IPS DF 6.9 (cell line): ENCODE data around the gene SENP8.

ENCODE experiments used
- DNase-seq: peaks from one replicate; pipeline ENCODE4 v3.0.0-alpha.2; 2013; ENCODE audit warnings: low read depth, low spot score
- H3K27ac ChIP-seq: one replicate; pipeline ENCODE4 v1.5.1; 2013; ENCODE audit warnings: low read length, control low read depth
- H3K27me3 ChIP-seq: 2 replicates; pipeline ENCODE4 v1.6.1; 2013; ENCODE audit warnings: mild to moderate bottlenecking, low read length; ENCODE audit not compliant: control insufficient read depth, insufficient read depth
- H3K36me3 ChIP-seq: 2 replicates; pipeline ENCODE4 v1.6.1; 2013; ENCODE audit warnings: low read length; ENCODE audit not compliant: control insufficient read depth, insufficient read depth
- H3K4me1 ChIP-seq: 2 replicates; pipeline ENCODE4 v1.6.1; 2013; ENCODE audit warnings: low read length; ENCODE audit not compliant: control insufficient read depth, insufficient read depth
- H3K4me3 ChIP-seq: 2 replicates; pipeline ENCODE4 v1.5.1; 2013; ENCODE audit warnings: mild to moderate bottlenecking, low read length
- H3K9me3 ChIP-seq: 2 replicates; pipeline ENCODE4 v1.6.1; 2013; ENCODE audit warnings: low read length, inconsistent platforms; ENCODE audit not compliant: control insufficient read depth, insufficient read depth
- WGBS: extraction: QIAGEN DNeasy Blood & Tissue Kit; methylation state at CpG from one replicate; pipeline ENCODE4 v1.1.7; 2013; ENCODE audit warnings: mixed read lengths, missing lambda C conversion rate; ENCODE audit not compliant: insufficient read length, insufficient coverage; 5-methylcytosine and 5-hydroxymethylcytosine counted together

The SENP8 gene

GRCh38 chr15:72112805-72113204, 5.4 kb upstream of the SENP8 start:
- no peak for DNase-seq
- Histone ChIP-seq H3K4me1 (no peaks in the 10 kb centered on the region), H3K27me3 (no peaks in the 10 kb centered on the region)

DNA sequence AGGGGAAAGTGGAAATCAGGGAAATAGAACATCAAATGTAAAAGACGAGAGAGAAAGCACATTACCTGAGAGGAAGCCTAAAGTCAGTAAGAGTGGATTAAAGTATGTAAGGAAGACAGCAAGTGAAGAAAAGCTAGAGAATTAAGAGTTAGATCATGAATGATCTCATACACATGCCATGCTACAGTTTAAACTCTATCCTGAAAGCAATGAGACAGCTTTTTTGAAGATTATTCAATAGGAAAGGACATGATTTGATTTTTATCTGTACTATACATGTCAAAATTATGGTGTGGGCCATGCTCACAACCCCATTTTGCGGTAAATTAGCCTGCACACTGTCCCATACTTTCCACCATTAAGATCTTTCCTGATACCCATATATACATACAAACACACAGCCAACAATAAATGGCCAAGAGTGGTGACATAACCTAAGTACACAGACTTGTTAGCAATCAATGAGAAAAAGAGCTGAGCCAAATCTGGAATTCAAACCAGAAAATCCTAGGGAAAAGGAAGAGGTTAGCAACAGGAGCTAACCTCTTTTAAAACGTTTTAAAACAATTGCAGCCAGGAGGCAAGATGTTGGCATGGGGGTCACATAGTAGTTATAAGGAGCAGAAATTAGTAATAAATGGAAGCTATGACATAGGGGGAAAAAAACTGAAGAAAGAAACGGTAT, 4.7 kb upstream of the SENP8 start:
- DNase-seq: no peak
- WGBS: no CpG with 5 or more reads among the region's 4 CpGs

More at GRCh38 chr15:72112805-72113204, 5.4 kb upstream of the SENP8 start:
- H3K27ac ChIP-seq: no peak overlapping the region
- H3K4me3 ChIP-seq: no peak overlapping the region
- H3K36me3 ChIP-seq: no peaks in the 10 kb centered on the region
- no peaks in the 10 kb centered on the region for H3K9me3 ChIP-seq

DNA sequence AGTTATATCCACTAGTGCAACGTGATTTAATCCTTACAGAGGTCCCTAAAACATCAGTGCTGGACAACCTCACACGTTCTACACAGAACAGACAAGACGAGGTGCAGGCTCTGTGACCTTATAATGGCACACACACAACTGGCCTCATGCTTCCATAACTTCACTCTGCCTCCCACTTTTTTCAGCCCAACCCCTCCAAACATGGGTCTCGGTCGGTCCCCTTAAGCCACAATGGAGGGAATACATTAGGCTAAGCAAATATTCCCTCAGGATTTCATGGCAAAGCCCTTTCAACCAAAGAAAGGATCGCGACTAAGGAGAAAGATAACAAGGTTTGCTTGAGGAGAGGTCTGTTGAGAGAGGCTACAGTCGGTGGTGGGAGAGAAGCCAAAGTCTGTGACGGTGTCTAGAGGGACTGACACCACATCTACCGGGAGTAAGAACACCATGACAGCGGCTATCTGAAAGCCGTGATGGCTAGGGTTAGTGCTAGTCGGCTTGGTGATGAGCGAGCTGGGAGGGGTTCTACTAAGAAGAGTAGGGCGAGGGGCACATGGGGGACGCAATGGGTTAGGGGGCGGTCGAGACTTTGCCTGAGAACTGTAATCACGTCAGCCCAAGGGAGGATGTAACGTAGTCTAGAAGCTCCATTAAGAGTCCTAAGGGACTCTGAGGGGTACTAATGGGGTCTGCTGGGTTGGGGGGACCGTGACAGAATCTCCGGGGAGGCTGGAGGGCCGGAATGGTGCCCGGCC, 1.3 kb upstream of the SENP8 start:
- no peak for DNase-seq
- Histone ChIP-seq H3K9me3 (no peaks in the 10 kb centered on the region), H3K27ac (no peak overlapping the region), H3K4me3 (peak overlapping the region; percentile 95; the same call in 1 of the 2 replicates), H3K36me3 (no peaks in the 10 kb centered on the region), H3K4me1 (no peaks in the 10 kb centered on the region), H3K27me3 (no peaks in the 10 kb centered on the region)
- no CpG with 5 or more reads among the region's 24 CpGs for WGBS

More for the DNA sequence above, 4.7 kb upstream of the SENP8 start:
- H3K36me3 ChIP-seq: no peaks in the 10 kb centered on the region
- no peaks in the 10 kb centered on the region for H3K9me3 ChIP-seq
- no peak overlapping the region for H3K27ac ChIP-seq
- no peak overlapping the region for H3K4me3 ChIP-seq
- H3K27me3 ChIP-seq: no peaks in the 10 kb centered on the region
- no peaks in the 10 kb centered on the region for H3K4me1 ChIP-seq

DNA sequence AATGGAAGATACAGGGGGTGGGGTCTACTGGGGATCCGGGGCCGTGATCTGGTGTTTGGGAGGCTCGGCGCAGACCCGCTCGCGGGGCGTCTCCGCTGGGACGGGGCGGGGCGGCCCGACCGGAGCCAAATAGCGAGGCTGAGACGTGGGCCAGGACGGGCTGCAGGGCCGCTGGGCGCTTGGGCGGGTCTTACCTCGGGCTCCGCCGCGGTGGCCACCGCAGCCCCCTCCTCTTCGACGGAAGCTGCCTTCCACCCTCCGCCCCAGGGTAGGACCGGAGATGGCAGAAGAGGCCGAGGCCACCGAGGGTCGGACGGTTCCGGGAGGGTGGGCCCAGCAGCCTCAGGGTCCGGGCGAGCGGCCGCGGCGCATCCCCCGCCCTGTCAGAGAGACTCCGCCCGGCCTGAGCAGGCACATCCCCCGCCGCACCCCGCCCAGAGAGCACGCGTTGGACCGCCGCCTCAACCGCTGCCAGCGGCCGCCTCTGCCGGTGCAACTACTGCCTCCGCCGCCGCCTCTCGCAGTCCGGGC, 652 bp upstream of the SENP8 start:
- no peaks in the 10 kb centered on the region for H3K36me3 ChIP-seq
- no peak overlapping the region for H3K27ac ChIP-seq
- H3K9me3 ChIP-seq: no peaks in the 10 kb centered on the region
- peak; percentile 37 for DNase-seq
- H3K4me3 ChIP-seq: peak overlapping the region; percentile 95; the same call in 1 of the 2 replicates
- no peaks in the 10 kb centered on the region for H3K4me1 ChIP-seq
- H3K27me3 ChIP-seq: no peaks in the 10 kb centered on the region
- WGBS: no CpG with 5 or more reads among the region's 59 CpGs

GRCh38 chr15:72124218-72124617, 6.0 kb downstream of the SENP8 start:
- H3K9me3 ChIP-seq: no peaks in the 10 kb centered on the region
- WGBS: no CpG with 5 or more reads among the region's 1 CpG
- H3K4me1 ChIP-seq: no peaks in the 10 kb centered on the region
- no peak for DNase-seq
- no peak overlapping the region for H3K27ac ChIP-seq
- no peaks in the 10 kb centered on the region for H3K36me3 ChIP-seq
- no peak overlapping the region for H3K4me3 ChIP-seq
- H3K27me3 ChIP-seq: no peaks in the 10 kb centered on the region

- Histone ChIP-seq H3K36me3 (no peaks in the 10 kb centered on the region), H3K9me3 (no peaks in the 10 kb centered on the region), H3K4me3 (no peak overlapping the region), H3K27ac (no peak overlapping the region), H3K27me3 (no peaks in the 10 kb centered on the region), H3K4me1 (no peaks in the 10 kb centered on the region)
- DNase-seq: no peak
- no CpG with 5 or more reads among the region's 2 CpGs for WGBS
Measured at GRCh38 chr15:72127724-72128322, 9.6 kb downstream of the SENP8 start.

DNA sequence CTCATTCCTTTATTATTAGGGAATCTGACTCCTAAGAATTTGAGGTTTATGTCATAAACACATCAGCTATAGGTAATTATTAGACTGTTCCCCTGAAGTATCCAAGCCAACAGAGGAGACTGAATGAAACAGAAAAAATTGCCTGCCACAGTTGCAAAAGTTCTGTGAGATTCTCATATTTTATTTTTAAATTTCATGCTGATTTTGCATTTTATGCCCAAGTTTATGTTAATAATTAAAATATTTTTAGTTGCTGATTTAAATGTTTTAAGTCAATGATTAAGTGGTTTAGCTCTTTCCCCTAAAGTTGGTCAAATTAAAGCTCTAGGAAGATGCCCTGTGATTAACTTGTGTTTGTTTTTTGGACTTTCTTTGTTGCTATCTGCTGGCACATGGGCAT, 10.2 kb downstream of the SENP8 start:
- no peaks in the 10 kb centered on the region for H3K36me3 ChIP-seq
- DNase-seq: no peak
- H3K27ac ChIP-seq: no peak overlapping the region
- H3K4me1 ChIP-seq: no peaks in the 10 kb centered on the region
- no peaks in the 10 kb centered on the region for H3K9me3 ChIP-seq
- H3K4me3 ChIP-seq: no peak overlapping the region
- H3K27me3 ChIP-seq: no peaks in the 10 kb centered on the region

DNA sequence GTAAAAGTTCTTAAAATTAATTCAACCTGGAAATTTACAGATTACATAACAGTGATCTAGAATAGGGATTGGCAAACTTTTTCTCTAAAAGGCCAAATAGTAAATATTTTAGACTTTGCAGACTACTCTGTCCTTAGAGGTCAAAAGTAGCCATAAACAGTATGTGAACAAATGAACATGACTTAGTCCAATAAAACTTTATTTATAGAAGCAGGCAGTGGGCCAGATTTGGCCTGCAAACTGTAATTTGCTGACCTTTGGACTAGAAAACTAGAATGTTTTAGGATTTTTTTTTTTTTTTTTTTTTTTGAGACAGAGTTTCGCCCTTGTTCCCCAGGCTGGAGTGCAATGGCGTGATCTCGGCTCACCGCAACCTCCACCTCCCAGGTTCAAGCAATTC, 12.1 kb downstream of the SENP8 start:
- Histone ChIP-seq H3K9me3 (no peaks in the 10 kb centered on the region), H3K36me3 (no peaks in the 10 kb centered on the region), H3K27me3 (no peaks in the 10 kb centered on the region), H3K27ac (no peak overlapping the region), H3K4me1 (no peaks in the 10 kb centered on the region), H3K4me3 (no peak overlapping the region)
- no peak for DNase-seq
- WGBS: no CpG with 5 or more reads among the region's 4 CpGs

GRCh38 chr15:72131922-72132321, 13.7 kb downstream of the SENP8 start:
- H3K27ac ChIP-seq: no peak overlapping the region
- no peaks in the 10 kb centered on the region for H3K9me3 ChIP-seq
- H3K4me3 ChIP-seq: no peak overlapping the region
- no peaks in the 10 kb centered on the region for H3K36me3 ChIP-seq
- WGBS: no CpG with 5 or more reads among the region's 3 CpGs
- no peak for DNase-seq
- H3K27me3 ChIP-seq: no peaks in the 10 kb centered on the region
- no peaks in the 10 kb centered on the region for H3K4me1 ChIP-seq

- H3K4me1 ChIP-seq: no peaks in the 10 kb centered on the region
- H3K9me3 ChIP-seq: no peaks in the 10 kb centered on the region
- H3K27ac ChIP-seq: no peak overlapping the region
- H3K4me3 ChIP-seq: no peak overlapping the region
- WGBS: no CpG with 5 or more reads among the region's 1 CpG
- no peaks in the 10 kb centered on the region for H3K36me3 ChIP-seq
- no peak for DNase-seq
- no peaks in the 10 kb centered on the region for H3K27me3 ChIP-seq
Measured at GRCh38 chr15:72133211-72133610, 15.0 kb downstream of the SENP8 start.
